GM18499 (cell line): ENCODE results near the gene CRYGN.

Experiments used
- ATAC-seq: cut with Tn5 transposase; IDR thresholded peaks from one replicate; pipeline ENCODE4 v1.9.1; 2021; ENCODE audit warnings: moderate number of reproducible peaks; ENCODE audit not compliant: insufficient read depth, unreplicated experiment

The CRYGN gene

GRCh38 chr7:151409667-151410404 is 30.1 kb downstream of the CRYGN start, which contains the start of gene WDR86:
Gene WDR86, minus strand, starts transcription at chr7:151410038. Its CDS starts 449 bp downstream, at chr7:151409589.
- ATAC-seq: no peak

GRCh38 chr7:151408839-151409666 is 30.9 kb downstream of the CRYGN start:
- ATAC-seq: no peak

GRCh38 chr7:151408498-151408838 is 31.5 kb downstream of the CRYGN start:
- ATAC-seq: no peak

GRCh38 chr7:151406886-151407583 is 32.9 kb downstream of the CRYGN start:
- ATAC-seq: no peak

- ATAC-seq: no peak
These were observed 33.7 kb downstream of the CRYGN start for GRCh38 chr7:151406051-151406875.

- no peak for ATAC-seq
These were observed 34.4 kb downstream of the CRYGN start for GRCh38 chr7:151405588-151405987.

- no peak for ATAC-seq
These were observed 34.9 kb downstream of the CRYGN start for GRCh38 chr7:151405056-151405455.

GRCh38 chr7:151404216-151405011 is 35.5 kb downstream of the CRYGN start:
- ATAC-seq: no peak

- ATAC-seq: no peak
These were observed 36.2 kb downstream of the CRYGN start for GRCh38 chr7:151403764-151404163.

- no peak for ATAC-seq
These were observed 37.7 kb downstream of the CRYGN start for GRCh38 chr7:151402029-151402835.

- peak; percentile 87 for ATAC-seq
These were observed 39.2 kb downstream of the CRYGN start for GRCh38 chr7:151400626-151401315.

- ATAC-seq: no peak
These were observed 40.0 kb downstream of the CRYGN start for GRCh38 chr7:151399906-151400305.

- no peak for ATAC-seq
These were observed 40.7 kb downstream of the CRYGN start for GRCh38 chr7:151399305-151399601.

- ATAC-seq: no peak
These were observed 41.3 kb downstream of the CRYGN start for GRCh38 chr7:151398446-151399304.

- ATAC-seq: no peak
These were observed 42.9 kb downstream of the CRYGN start for GRCh38 chr7:151397026-151397425.

GRCh38 chr7:151396328-151396970 is 43.5 kb downstream of the CRYGN start:
- ATAC-seq: no peak

- ATAC-seq: no peak
These were observed 44.9 kb downstream of the CRYGN start for GRCh38 chr7:151395036-151395367.
